GM13977 (cell line): Measurements from ENCODE around the gene NUFIP1.

Source experiments
- DNase-seq: peaks from one replicate; pipeline ENCODE4 v3.0.0; 2012; ENCODE audit warnings: low spot score
- in situ Hi-C: fragments of 300-500 bp; cut with MboI; formaldehyde crosslinking; loops from one replicate; pipeline ENCODE4 v1.12.0; 2022; ENCODE audit warnings: low sequenced_read_pairs, low pct_unique_long_range_greater_than_20kb, mixed read lengths, inconsistent platforms; ENCODE audit not compliant: unreplicated experiment
- TF ChIP-seq, protein P1 (sequence below): IDR thresholded peaks from 2 replicates; pipeline ENCODE4 v1.5.1; 2012; ENCODE audit warnings: mild to moderate bottlenecking, control low read depth; ENCODE audit not compliant: insufficient read depth; ENCODE audit errors: extremely low read depth, missing control alignments

NUFIP1 gene

DNA sequence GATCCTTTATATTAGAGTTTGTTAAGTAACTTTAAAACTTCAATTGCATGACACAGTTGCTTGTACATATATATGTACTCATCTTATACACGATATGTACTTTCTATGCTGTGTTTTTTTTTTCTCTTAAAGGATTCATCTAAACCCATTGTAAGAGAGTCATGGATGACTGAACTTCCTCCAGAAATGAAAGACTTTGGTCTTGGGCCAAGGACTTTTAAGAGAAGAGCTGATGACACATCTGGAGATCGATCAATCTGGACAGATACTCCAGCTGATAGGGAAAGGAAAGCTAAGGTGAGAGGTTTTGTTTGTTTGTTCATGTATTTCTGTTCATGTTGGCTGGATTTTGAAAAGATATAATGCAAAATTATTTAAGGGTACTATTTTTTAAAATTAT lies 26.0 kb upstream of the NUFIP1 start:
- in situ Hi-C loops: no loop called here
- no peak for DNase-seq
- TF ChIP-seq, protein P1, sequence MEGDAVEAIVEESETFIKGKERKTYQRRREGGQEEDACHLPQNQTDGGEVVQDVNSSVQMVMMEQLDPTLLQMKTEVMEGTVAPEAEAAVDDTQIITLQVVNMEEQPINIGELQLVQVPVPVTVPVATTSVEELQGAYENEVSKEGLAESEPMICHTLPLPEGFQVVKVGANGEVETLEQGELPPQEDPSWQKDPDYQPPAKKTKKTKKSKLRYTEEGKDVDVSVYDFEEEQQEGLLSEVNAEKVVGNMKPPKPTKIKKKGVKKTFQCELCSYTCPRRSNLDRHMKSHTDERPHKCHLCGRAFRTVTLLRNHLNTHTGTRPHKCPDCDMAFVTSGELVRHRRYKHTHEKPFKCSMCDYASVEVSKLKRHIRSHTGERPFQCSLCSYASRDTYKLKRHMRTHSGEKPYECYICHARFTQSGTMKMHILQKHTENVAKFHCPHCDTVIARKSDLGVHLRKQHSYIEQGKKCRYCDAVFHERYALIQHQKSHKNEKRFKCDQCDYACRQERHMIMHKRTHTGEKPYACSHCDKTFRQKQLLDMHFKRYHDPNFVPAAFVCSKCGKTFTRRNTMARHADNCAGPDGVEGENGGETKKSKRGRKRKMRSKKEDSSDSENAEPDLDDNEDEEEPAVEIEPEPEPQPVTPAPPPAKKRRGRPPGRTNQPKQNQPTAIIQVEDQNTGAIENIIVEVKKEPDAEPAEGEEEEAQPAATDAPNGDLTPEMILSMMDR: no peak

DNA sequence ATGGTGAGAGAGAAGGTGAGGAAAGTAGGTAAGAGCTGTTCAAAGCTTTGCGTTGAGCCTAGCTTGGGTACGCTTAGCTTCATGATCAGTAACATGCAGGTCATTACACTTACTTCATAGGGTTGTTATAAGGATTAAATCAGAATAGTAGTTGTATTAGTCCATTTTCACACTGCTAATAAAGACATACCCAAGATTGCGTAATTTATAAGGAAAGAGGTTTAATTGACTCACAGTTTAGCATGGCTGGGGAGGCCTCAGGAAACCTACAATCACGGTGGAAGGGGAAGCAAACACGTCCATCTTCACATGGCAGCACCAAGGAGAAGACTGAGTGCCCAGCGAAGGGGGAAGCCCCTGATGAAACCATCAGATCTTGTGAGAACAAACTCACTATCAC lies 21.9 kb upstream of the NUFIP1 start:
- no peak for DNase-seq
- in situ Hi-C loops: no loop called here
- TF ChIP-seq, protein P1: no peak

DNA sequence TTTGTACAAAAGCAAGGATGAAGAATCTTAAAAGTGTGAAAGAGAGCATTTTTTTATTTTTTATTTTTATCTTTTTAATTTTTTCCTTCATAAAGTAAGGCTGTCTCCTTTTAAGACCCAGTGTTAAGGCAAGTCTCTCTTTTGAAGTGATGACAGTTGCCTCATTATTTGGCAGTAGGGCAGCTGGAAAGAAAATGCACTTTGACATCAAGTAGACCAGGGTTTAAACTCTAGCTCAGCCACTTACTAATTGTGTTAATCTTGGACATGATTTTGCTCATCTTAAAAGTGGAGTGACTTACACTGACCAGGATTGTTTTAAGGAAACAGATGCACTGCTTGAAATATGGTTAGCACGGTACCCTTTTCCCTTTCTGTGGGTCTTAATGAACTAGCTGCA lies 18.6 kb upstream of the NUFIP1 start:
- TF ChIP-seq, protein P1: no peak
- in situ Hi-C loops: no loop called here
- DNase-seq: no peak

DNA sequence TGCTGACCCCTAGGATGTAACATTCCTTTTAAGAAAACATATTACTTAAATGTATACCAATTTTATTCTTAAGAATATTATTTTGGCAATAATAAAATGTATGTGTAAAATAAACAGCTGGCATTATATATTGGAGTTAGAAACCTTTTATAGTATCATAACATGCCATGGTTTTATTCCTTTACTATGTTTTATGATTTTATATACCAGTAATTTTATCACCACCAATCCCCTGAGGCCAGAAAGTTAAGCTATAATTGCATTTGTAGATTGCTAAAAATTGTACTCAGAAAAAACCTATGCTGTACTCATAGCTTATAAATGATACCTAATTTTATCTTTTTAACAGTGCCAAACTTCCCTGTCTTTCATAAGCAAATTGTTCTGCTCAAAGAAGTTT lies 18.0 kb upstream of the NUFIP1 start:
- in situ Hi-C loops: no loop called here
- TF ChIP-seq, protein P1: no peak

GRCh38 chr13:45004096-45004495 lies 14.8 kb upstream of the NUFIP1 start:
- TF ChIP-seq, protein P1: no peak
- in situ Hi-C loops: no loop called here
- DNase-seq: no peak

More for the DNA sequence above, 18.0 kb upstream of the NUFIP1 start:
- no peak for DNase-seq

- in situ Hi-C loops: no loop called here
- no peak for DNase-seq
- TF ChIP-seq, protein P1: no peak
Measured at GRCh38 chr13:45003417-45003816, 14.1 kb upstream of the NUFIP1 start.

GRCh38 chr13:44989941-44990340 lies 670 bp upstream of the NUFIP1 start:
- in situ Hi-C loops: no loop called here
- no peak for DNase-seq
- TF ChIP-seq, protein P1: no peak
